ENCODE measurements around the gene SETD6.
"Not testable (repeated sequence)": the region's sequence is repeated elsewhere in the genome, so short reads cannot be mapped to it uniquely, and the experiment has no call there.

SETD6 gene

GRCh38 chr16:58537124-58537906 is 22.0 kb downstream of the SETD6 start:
- DNase-seq (ENCODE audit: low spot score): no peak

DNA sequence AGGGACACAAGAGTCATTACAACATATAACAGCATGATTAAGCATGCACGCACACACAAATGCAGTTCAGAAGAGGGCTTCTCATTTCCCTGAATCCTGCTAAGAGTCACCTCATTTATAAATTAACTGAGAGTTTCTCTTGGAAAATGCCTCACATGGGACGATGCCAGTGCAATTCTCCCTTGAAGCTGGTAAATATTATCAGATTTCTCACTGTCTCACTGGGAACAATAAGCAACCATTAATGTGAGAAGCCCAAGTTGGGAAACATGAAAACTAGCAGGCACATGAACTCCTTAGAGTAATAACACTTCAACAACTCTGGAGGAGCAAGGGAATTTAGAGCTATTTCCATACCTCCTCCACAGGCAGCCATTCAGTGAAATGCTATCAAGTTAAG is 26.4 kb downstream of the SETD6 start:
- DNase-seq (ENCODE audit: low spot score): no peak

- DNase-seq (ENCODE audit: low spot score): no peak
These were observed 27.0 kb downstream of the SETD6 start for GRCh38 chr16:58542291-58542690.

DNA sequence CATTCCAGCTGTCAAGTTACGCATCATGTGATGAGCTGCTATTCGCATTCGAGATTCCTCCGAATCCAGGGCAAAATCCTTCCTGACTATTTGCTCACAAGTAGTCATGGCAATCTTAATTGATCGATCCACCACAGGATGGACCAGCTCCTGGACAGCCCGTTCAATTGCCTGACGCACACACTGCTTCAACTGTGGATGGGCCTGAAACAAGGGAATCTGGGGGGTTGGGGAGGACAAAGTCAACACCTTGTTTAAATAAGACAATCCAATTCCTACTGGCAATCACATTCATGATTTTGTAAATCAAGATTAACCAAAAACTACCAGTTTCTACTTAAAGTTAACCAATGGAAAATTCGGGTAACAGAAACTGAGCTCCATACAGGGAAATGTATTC is 28.4 kb downstream of the SETD6 start:
- DNase-seq (ENCODE audit: low spot score): no peak

- DNase-seq (ENCODE audit: low spot score): no peak
These were observed 33.1 kb downstream of the SETD6 start for GRCh38 chr16:58548378-58548777.

DNA sequence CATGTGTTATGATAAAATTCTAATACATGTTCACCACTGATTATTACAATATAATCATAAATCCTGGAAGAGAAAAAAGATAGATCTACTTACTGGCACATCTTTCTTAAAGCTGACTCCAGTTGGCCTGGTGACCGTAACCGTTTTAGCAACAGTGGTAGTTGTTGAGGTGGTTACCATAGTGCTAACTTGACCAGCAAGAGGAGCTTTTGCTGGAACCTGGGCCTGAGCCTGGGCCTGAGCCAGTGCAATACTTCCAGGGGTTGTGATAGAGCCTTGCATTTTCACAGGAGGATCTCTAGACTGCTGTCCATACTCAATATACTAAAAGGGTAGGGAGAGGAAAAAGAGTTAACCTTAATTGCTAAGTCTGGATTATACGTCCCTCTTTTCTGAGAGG is 36.2 kb downstream of the SETD6 start:
- no peak for DNase-seq (ENCODE audit: low spot score)

GRCh38 chr16:58556678-58557077 is 41.4 kb downstream of the SETD6 start:
- no peak for DNase-seq (ENCODE audit: low spot score)

DNA sequence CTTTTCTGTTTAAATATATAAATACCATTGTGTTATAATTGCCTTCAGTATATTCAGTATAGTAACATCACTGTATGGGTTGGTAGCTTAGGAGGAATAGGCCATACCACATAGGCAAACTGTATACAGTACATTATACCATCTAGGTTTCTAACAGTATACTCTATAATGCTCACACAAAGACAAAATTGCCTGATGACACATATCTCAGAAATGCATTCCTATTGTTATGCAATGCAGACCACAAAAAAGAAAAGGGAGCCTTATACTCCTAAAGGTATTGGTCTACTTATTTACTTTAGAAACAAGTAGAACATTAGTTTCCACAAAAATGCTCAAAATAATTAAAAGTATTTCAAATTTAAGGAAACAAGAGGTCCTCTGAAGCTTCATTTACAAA is 47.9 kb downstream of the SETD6 start:
- no peak for DNase-seq (ENCODE audit: low spot score)

GRCh38 chr16:58563775-58564174 is 48.5 kb downstream of the SETD6 start:
- DNase-seq (ENCODE audit: low spot score): no peak

GRCh38 chr16:58565697-58566096 is 50.4 kb downstream of the SETD6 start:
- DNase-seq (ENCODE audit: low spot score): not testable (repeated sequence)

Measured in globus pallidus (tissue), 1 donor.